Mesenteric fat pad (tissue), 1 donor: Measurements from ENCODE around the gene TMEM200B. TPM values are rescaled to one million over a fixed set of nuclear protein-coding genes. Genes with fewer than 3 reads are reported as not detected.
"Not testable (repeated sequence)": the region's sequence is repeated elsewhere in the genome, so short reads cannot be mapped to it uniquely, and the experiment has no call there.

Experiments used
- DNase-seq: peaks from one replicate; pipeline ENCODE4 v3.0.0-alpha.2; 2020; ENCODE audit warnings: low spot score
- long read RNA-seq: library from polyadenylated mRNA; unstranded; transcript quantifications from one replicate; pipeline ENCODE4 v2.0.0, GENCODE V29; 2020
- total RNA-seq: library from RNA; stranded (reverse); fragmentation: NEBNext Ultra II Directional; extraction: Animal tissue kit (Norgen Biotek cat#: 25700); gene quantifications from one replicate; pipeline ENCODE4 v1.2.1, GENCODE V29; 2021
- donor health status: DM: yes; HTN: yes; CAD: no.

TMEM200B gene
- 15.1 TPM for total RNA-seq
- long read RNA-seq, partial matches to known transcripts: 0 of 5 reads
- long read RNA-seq, other reads (novel, unspliced or antisense): 5 of 5 reads

DNA sequence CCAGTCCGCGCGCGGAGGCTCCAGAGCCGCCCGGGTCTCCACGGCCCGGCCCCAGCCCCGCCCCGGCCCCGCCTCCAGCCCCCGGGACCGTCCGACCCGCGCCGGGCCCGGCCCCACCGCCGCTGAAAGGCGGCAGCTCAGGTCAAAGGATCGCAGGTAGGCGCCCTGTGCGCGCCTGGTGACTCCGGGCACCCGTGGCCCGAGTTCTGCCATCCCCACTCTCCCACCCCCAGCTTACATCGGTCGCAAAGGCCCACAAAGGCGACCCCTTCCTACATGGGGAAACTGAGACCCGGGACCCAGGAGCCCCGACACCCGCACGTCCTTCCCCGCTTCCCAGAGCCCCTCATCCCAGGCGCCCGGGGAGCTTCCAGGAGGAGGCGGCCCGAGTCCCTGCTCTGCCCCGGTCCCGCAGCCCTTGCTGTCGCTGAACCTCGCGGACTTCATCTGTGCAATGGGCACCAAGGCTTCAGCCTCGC lies at the start of gene TMEM200B:
Gene TMEM200B, minus strand, starts transcription at position 17 of the 479 bp plus-strand sequence. CDS start 2,075 bp downstream, outside the sequence.
- DNase-seq: no peak

DNA sequence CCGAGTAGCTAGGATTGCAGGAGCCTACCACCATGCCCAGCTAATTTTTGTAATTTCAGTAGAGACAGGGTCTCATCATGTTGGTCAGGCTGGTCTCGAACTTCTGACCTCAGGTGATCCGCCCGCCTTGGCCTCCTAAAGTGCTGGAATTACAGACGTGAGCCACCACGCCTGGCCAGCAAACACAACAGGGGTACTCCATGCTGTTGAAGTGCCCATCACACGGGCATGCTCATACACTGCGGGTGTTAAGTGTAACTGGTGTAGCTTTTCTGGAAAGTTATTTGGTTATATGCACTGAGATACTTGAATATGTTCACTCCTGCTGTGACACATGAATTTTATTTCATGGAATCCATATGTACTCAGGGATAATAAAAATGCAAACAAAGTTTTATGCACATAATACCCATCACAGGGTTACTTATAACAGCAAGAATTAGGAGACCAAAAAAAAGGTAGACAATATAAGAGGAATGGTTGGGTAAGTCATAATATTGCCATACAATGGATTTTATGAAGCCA lies 48.8 kb upstream of the TMEM200B start:
- DNase-seq: no peak

GRCh38 chr1:29171521-29171920 lies 47.8 kb upstream of the TMEM200B start:
- DNase-seq: no peak

DNA sequence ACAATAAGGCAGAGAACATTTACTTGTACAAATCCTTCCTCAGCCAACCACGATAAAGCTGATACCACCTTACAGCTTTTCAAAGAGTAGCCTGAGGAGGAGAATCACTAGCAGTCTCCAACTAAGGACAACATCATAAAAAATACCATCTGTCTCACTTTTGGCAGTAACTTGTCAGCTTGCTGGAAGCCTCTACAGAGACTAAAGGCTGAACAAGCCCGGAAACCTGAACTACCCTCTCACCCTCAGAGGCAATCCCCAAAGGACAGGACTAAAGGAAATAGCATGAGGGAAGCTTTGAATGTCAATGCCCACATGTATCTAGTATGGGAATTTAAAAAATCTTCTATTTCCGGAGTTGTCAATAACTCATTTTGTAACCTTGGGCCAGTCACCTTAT lies 47.4 kb upstream of the TMEM200B start:
- DNase-seq: no peak

DNA sequence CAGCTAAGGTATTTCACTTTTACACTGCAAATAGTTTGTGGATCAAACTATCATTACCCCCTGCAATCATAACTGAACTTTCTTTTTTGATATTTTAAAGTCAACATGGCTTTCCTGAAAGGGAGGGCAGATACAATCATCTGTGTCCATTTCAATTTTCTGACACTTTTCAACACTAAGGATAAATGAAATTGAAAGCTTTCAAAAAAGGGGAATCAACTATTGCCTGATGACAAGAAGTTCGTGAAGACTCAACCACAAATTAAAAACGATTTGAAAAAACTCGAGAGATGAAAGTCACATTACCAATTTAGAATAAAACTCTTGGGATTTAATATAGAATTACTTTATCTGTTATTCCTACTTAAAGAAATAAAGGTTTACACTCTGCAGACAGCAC lies 46.3 kb upstream of the TMEM200B start:
- DNase-seq: no peak

- no peak for DNase-seq
Measured at GRCh38 chr1:29167904-29168303, 44.2 kb upstream of the TMEM200B start.

DNA sequence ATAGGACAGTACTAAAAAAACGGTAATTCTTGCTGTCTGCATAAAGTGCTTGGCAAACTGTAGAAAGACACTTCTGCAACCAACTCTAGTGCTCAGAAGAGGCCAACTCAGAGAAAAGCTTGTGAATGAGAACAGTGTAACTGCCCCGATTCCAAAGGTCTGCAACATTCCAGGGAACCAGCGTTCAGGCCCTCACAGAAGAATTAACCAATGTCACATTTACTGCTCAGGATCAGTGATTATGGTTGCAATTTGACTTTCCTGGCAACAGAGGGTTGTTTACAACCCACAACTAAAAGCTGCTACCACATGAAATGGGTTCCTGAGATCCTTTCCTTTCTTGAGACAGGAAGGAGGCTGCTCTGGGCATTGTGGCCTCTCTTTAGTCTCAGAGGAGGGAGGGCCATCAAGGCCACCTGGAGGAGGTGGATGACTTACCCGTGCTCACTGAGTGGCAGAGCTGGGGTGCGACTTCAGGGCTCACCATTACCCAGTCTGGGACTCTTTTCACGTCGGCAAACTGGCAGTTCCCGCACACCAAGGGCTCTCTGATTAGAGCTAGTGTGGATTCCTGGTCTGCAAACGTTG lies 42.7 kb upstream of the TMEM200B start:
- no peak for DNase-seq

- no peak for DNase-seq
Measured at GRCh38 chr1:29164588-29164987, 40.9 kb upstream of the TMEM200B start.

GRCh38 chr1:29162476-29163138 lies 38.9 kb upstream of the TMEM200B start:
- DNase-seq: no peak

DNA sequence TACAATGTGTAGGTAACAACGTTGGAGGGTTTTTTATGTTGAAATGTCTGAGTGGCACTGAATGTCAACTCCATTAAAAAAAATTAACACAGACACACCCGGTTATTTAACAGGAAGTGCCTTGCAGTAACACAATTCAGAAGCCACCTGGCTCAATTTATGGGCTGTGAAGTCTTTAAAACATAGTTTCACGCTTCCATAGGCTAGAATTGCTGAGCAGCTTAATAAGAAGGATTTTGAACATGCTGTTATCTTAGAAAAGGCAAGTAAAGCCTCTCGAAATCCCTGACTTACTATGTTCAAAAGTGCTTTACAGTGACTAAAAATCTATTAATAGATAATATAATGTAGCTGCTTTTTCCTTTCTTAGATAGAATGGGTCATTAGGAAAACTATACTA lies 38.3 kb upstream of the TMEM200B start:
- no peak for DNase-seq

DNA sequence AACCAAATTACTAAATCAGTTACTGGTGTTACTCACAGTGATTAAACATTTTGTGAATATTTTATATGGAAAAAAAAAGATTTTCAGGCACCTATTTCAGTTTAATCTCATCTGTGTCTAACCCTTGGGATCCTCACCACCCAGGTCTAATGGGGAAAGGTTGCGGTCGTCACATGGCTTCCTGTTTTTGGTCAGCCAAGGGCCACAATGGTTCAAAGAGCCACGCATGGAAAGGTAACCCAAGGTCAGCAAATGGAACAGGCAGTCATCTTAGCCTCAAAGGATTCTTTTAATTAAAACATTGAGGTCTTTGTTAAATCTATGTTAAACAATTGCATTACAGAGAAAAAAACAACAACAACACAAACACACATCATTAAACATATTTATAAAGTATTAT lies 36.1 kb upstream of the TMEM200B start:
- DNase-seq: no peak

GRCh38 chr1:29157269-29157601 lies 33.5 kb upstream of the TMEM200B start:
- no peak for DNase-seq

DNA sequence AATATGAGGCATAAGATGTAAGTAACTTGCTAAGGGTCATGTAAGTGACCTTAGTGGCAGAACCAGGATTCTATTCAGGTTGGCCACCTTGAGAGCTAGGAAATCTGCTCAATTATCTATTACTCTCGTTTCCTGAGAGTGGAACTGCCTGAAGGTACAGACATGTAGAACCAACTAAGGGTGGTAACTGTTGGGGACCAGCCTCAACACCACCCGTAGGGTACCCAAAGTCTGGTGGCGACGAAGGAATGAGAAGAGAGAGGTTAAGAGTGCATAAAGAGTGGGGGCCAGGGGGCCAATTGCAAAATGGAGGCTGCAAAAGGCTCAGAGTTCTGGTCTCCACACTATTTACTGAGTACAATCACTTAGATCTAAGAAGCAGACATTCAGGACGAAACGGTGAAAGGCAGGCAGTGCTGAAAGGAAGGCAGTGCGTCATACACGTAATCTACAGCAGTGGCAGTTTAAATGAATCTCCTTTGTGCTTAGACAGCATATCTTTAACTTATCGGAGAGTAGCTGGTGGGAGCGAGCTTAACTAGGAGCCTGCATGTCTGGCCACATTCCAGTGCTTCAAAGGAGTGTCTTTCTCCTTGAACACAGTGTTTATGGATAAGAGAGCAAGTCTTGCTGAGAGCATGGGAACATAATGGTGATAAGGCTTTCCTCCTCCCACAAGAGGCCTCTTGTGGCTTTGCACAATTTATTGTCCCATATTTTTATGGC lies 33.0 kb upstream of the TMEM200B start:
- DNase-seq: no peak

DNA sequence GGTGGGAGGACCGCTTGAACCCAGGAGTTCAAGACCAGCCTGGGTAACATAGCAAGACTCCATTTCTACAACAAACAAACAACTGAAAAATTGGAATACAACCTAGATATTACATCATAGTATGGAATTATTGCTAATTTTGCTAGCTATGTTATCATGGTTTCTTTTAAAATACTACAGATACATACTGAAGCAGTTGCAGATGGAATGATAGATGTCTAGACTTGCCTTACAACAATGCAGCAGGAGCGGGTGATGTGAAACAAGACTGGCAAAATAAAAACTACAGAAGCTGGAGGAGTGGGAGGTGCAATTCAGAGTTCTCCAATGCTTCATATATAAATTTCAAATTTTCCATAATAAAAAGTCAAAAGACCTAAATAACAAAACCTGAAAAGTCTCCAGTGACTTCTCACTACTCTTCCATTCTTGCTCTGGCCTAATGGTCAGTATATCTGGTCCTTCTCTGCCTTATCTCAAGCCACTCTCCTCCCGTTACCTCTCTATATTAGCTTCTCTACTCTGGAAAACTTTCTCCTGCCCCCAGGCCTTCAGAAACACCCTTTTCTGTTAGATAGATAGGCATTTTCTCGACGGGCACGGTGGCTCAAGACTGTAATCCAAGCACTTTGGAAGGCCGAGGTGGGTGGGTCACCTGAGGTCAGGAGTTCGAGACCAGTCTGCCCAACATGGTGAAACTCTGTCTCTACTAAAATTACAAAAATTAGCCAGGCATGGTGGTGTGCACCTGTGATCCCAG lies 28.5 kb upstream of the TMEM200B start:
- no peak for DNase-seq

DNA sequence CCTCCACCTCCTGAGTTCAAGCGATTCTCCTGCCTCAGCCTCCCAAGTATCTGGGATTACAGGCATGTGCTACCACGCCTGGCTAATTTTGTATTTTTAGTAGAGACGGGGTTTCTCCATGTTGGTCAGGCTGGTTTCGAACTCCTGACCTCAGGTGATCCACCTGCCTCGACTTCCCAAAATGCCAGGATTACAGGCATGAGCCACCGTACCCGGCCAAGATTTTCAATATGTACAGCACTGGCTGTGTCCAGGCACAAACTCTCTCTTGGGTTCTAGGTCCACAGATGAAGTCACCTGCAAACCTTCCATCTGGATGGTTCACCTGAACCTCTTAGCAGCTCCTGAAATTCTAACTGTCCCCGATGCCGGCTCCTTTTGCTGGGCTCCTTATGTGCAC lies 26.6 kb upstream of the TMEM200B start:
- not testable (repeated sequence) for DNase-seq

- no peak for DNase-seq
Measured at GRCh38 chr1:29148656-29149491, 25.2 kb upstream of the TMEM200B start.

DNA sequence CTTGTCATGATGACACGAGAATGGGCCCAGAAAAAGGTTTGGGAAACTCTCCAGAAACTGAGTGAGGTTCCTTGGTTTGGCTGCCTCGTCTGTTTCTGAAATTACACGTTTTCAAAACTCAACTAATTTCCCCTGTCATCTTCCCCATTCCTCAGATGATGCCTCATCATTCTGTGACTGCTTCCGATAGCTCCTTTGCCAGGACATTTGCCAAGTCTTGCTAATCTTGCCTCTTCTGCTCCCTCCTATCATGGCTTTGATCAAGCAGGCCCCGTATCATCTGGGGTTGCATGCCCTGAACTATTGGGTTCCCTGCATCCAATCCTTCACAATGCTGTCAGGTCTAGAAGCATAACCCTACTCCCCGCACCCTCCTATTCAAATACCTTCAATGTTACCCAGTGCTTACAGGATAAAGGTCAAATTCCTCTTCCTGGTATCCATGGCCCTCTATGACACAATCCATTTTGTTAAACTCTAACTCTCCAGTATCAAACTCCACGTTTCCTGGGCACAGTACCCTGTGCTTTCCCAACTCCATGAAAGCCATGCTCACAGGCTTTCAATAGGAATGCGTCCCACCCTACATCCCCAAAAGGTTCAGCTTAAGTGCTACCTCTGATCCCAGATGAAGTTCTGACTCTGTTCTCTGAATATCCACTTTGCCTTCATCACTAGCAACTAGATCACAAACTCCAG lies 22.2 kb upstream of the TMEM200B start:
- no peak for DNase-seq

GRCh38 chr1:29144178-29144577 lies 20.5 kb upstream of the TMEM200B start:
- DNase-seq: no peak

- DNase-seq: no peak
Measured at GRCh38 chr1:29142714-29143113, 19.0 kb upstream of the TMEM200B start.

GRCh38 chr1:29136391-29136915 lies 12.8 kb upstream of the TMEM200B start:
- no peak for DNase-seq
